ENCODE results near the gene CD109.

The CD109 gene

GRCh38 chr6:73858376-73858775 lies 162.4 kb downstream of the CD109 start:
- DNase-seq (ENCODE audit: low read depth), result no peak

DNA sequence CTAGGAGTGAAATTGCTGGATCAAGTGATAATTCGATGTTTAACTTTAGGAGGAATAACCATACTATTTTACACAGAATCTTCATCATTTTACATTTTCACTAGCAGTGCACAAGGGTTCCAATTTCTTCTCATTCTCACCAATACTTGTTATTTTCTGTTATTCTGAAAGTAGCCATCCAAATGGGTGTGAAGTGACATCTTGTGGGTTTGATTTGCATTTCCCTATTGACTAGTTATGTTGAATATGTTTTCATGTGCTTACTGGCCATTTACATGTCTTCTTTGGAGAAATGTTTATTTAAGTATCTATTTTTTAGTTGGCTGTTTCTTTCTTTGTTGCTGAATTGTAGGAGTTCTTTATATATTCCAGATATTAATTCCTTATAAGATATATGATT lies 164.3 kb downstream of the CD109 start:
- no peak for DNase-seq (ENCODE audit: low read depth)

- DNase-seq (ENCODE audit: low read depth), result peak; percentile 6
Observed at GRCh38 chr6:73866305-73866704, 170.3 kb downstream of the CD109 start.

DNA sequence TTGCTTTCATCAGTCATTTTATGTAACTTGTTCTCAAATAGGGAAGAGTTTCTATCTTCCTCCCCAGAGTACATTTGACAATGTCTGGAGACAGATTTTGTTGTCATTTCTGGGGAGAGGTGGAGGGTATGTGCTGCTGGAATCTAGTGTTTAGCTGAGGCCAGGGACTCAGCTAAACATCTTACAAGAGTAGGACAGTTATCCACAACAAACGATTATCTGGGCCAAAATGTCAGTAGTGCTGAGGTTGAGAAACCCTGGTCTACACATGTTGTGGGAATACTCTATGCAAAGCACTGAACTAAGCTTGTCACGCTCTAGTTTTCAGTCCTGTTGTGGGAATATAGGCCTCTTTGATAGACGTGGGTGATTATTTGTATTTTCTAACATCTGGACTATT lies 171.4 kb downstream of the CD109 start:
- no peak for DNase-seq (ENCODE audit: low read depth)

DNA sequence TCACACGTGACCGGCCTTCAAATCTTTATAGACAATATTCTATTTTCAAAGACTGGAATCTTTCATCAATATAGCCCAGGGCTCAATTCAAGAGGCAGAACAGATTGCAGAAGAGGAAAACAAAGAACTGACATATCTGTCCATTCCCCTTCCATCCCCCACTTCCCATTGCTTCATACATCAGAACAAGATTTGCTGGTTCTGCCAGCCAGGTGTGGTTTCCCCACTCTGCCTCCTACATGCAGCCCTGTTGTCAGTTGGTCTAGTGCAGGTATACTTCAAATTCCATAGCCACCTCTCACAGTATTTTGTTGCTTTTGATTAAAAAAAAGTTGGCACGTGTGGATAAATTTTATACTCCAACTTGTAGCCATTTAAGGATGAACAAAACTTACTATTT lies 174.9 kb downstream of the CD109 start:
- no peak for DNase-seq (ENCODE audit: low read depth)

- DNase-seq (ENCODE audit: low read depth), result no peak
Observed at GRCh38 chr6:73873081-73873480, 177.1 kb downstream of the CD109 start.
